GM12878 (cell line): ENCODE measurements around the gene KCNS1. TPM values are rescaled to one million over a fixed set of nuclear protein-coding genes. Genes with fewer than 3 reads are reported as not detected.

Experiments
- ATAC-seq: fragments of 200-7000 bp; cut with Tn5 transposase; 3 replicates; pipeline ENCODE4 v1.9.1; 2020; ENCODE audit warnings: mild to moderate bottlenecking, moderate library complexity
- BruUV-seq: library from RNA; stranded (reverse); fragments of 400-500 nt; replicated peaks from 2 replicates; lab custom pipeline; 2021; lab: Mats Ljungman, UMichigan
- CTCF ChIA-PET: fragments of 300-600 bp; sonication (Branson Sonifier 250); formaldehyde crosslinking; extraction: SDS; loops from one replicate; lab custom pipeline; 2021; ENCODE audit warnings: inconsistent platforms; lab: Yijun Ruan, JAX
- POLR2A ChIA-PET: fragments of 350-600 bp; formaldehyde crosslinking; extraction: SDS; loops from one replicate; lab custom pipeline; 2021; ENCODE audit warnings: inconsistent platforms; lab: Charles Lee
- RAD21 ChIA-PET: fragments of 300-600 bp; sonication (Branson Sonifier 250); formaldehyde crosslinking; loops from one replicate; lab custom pipeline; 2023; ENCODE audit warnings: antibody characterized with exemption; ENCODE audit not compliant: unreplicated experiment; lab: Charles Lee
- SMC1A ChIA-PET: fragments of 300-600 bp; sonication (Branson Sonifier 250); formaldehyde crosslinking; loops from one replicate; lab custom pipeline; 2023; ENCODE audit not compliant: unreplicated experiment, uncharacterized antibody; lab: Charles Lee
- DNase-seq: peaks from one replicate; pipeline ENCODE4 v3.0.0-alpha.2; 2011; ENCODE audit warnings: low read depth, low spot score
- FAIRE-seq: peaks from 3 replicates; lab custom pipeline; 2011; peaks lifted over from hg19 to GRCh38; lab: Jason Lieb, UNC
- H2AFZ ChIP-seq: 2 replicates; pipeline ENCODE4 v1.6.0; 2011; ENCODE audit warnings: low read depth, low read length, control low read depth; ENCODE audit not compliant: control insufficient read depth
- H3K27ac ChIP-seq: 2 replicates; pipeline ENCODE4 v1.5.1; 2011; ENCODE audit warnings: control low read depth; ENCODE audit not compliant: control insufficient read depth, insufficient read depth
- H3K27me3 ChIP-seq, 2 experiments: replicated peaks in 1 of 2; 2 replicates each; pipeline versions ENCODE4 v1.6.0 to v1.6.1; 2011; ENCODE audit warnings: low read length in 1 of 2; ENCODE audit not compliant: control insufficient read depth in 2 of 2, insufficient read depth in 2 of 2
- H3K36me3 ChIP-seq, 2 experiments: 2 replicates each; pipeline ENCODE4 v1.5.1; 2011; ENCODE audit warnings: low read length in 1 of 2; ENCODE audit not compliant: control insufficient read depth in 2 of 2, insufficient read depth in 2 of 2
- H3K4me1 ChIP-seq: 2 replicates; pipeline ENCODE4 v1.6.1; 2011; ENCODE audit warnings: mild to moderate bottlenecking, low read length, moderate library complexity, mixed read lengths; ENCODE audit not compliant: control insufficient read depth, insufficient read depth
- H3K4me2 ChIP-seq: 2 replicates; pipeline ENCODE4 v1.6.0; 2011; ENCODE audit warnings: control low read depth; ENCODE audit not compliant: control insufficient read depth, insufficient read depth
- H3K4me3 ChIP-seq: fragments of 200-600 bp; sonication (generic); 2 replicates; pipeline ENCODE4 v1.5.1; 2016
- H3K79me2 ChIP-seq: 2 replicates; pipeline ENCODE4 v1.6.0; 2011; ENCODE audit warnings: low read length; ENCODE audit not compliant: control insufficient read depth, insufficient read depth
- H3K9ac ChIP-seq: 2 replicates; pipeline ENCODE4 v1.8.0; 2011; ENCODE audit warnings: low read length, control low read depth, mixed read lengths; ENCODE audit not compliant: control insufficient read depth, insufficient read depth
- H3K9me3 ChIP-seq: replicated peaks from 3 replicates; pipeline ENCODE4 v1.5.1; 2011; ENCODE audit warnings: mild to moderate bottlenecking, low read length; ENCODE audit not compliant: control insufficient read depth, insufficient read depth
- H4K20me1 ChIP-seq: 2 replicates; pipeline ENCODE4 v1.6.0; 2011; ENCODE audit not compliant: control insufficient read depth, insufficient read depth
- BHLHE40 ChIP-seq, 2 experiments: fragments of 450-650 bp in 1 of 2; IDR thresholded peaks; 2 replicates each; pipeline ENCODE4 v1.6.1; 2011 to 2017; ENCODE audit warnings: low read depth in 2 of 2, borderline replicate concordance in 1 of 2, improper control_type of control experiment in 1 of 2, low read length in 1 of 2, mild to moderate bottlenecking in 1 of 2
- BMI1 ChIP-seq: fragments of 450-650 bp; IDR thresholded peaks from 2 replicates; pipeline ENCODE4 v1.6.1; 2016; ENCODE audit warnings: mild to moderate bottlenecking, moderate library complexity, borderline replicate concordance
- FOXM1 ChIP-seq: IDR thresholded peaks from 2 replicates; pipeline ENCODE4 v1.6.1; 2012; ENCODE audit warnings: low read depth, mild to moderate bottlenecking, inconsistent platforms, low read length, moderate library complexity
- MLLT1 ChIP-seq: fragments of 450-650 bp; IDR thresholded peaks from 2 replicates; pipeline ENCODE4 v1.6.1; 2016; ENCODE audit warnings: mild to moderate bottlenecking
- NBN ChIP-seq: fragments of 450-650 bp; IDR thresholded peaks from 2 replicates; pipeline ENCODE4 v1.6.1; 2016
- SMAD5 ChIP-seq: IDR thresholded peaks from 2 replicates; pipeline ENCODE4 v1.6.1; 2016; ENCODE audit warnings: antibody characterized with exemption, low read depth
- YY1 ChIP-seq: IDR thresholded peaks from 2 replicates; pipeline ENCODE4 v1.6.1; 2011; ENCODE audit warnings: low read depth, mild to moderate bottlenecking, low read length
- in situ Hi-C: fragments of 300-500 bp; cut with MboI; formaldehyde crosslinking; loops from 9 replicates; pipeline ENCODE4 v1.14.3; 2018; ENCODE audit warnings: mixed read lengths
- intact Hi-C: fragments of 100-400 bp; cut with micrococcal nuclease; formaldehyde crosslinking; loops from one replicate; pipeline ENCODE4 v1.14.2; 2022; ENCODE audit not compliant: unreplicated experiment
- polyA plus RNA-seq, 11 experiments: library from polyadenylated mRNA; depleted of rRNA in 4 of 11; unstranded in 6 of 11; stranded (reverse) in 5 of 11; fragments of >200 nt; fragmentation: Nextera tagmentation in 4 of 11; fragmentation: Illumina TruSeq in 1 of 11; extraction: Ambion mirVana in 4 of 11; extraction: Trizol in 1 of 11; gene quantifications; 1 replicate in 1 of 11; 2 replicates in 10 of 11; pipeline versions ENCODE4 v1.2.1 to v1.2.3, GENCODE V29; 2011 to 2016; ENCODE audit warnings: inconsistent platforms in 2 of 11, missing spikeins in 2 of 11, low read depth in 1 of 11
- total RNA-seq, 4 experiments: library from RNA; depleted of rRNA in 3 of 4; stranded (reverse); fragments of >200 nt in 3 of 4; fragmentation: Illumina TruSeq in 1 of 4; extraction: Trizol in 1 of 4; gene quantifications; 2 replicates each; pipeline versions ENCODE4 v1.2.1 to v1.2.3, GENCODE V29; 2013 to 2021
- TF ChIP-seq, protein P1 (sequence below): IDR thresholded peaks from 2 replicates; pipeline ENCODE4 v1.6.1; 2011; ENCODE audit warnings: borderline replicate concordance, low read depth, mild to moderate bottlenecking, moderate library complexity, low read length; ENCODE audit not compliant: insufficient read depth, poor library complexity, severe bottlenecking
- TF ChIP-seq, protein P2 (sequence below): fragments of 450-650 bp; IDR thresholded peaks from 2 replicates; pipeline ENCODE4 v1.6.1; 2017; ENCODE audit warnings: mild to moderate bottlenecking
- TF ChIP-seq, protein P3 (sequence below): fragments of 450-650 bp; IDR thresholded peaks from 2 replicates; pipeline ENCODE4 v1.6.1; 2016; ENCODE audit warnings: mild to moderate bottlenecking, moderate library complexity, borderline replicate concordance
- TF ChIP-seq, protein P4 (sequence below): fragments of 450-650 bp; IDR thresholded peaks from 2 replicates; pipeline ENCODE4 v1.6.1; 2017; ENCODE audit warnings: mild to moderate bottlenecking, low read depth, inconsistent platforms; ENCODE audit not compliant: poor library complexity, severe bottlenecking

The KCNS1 gene
- total and polyA plus RNA-seq, 10 of the 15 experiments (the other 5 are each of a cell fraction or from before 2014, with no cell fraction given): not detected

DNA sequence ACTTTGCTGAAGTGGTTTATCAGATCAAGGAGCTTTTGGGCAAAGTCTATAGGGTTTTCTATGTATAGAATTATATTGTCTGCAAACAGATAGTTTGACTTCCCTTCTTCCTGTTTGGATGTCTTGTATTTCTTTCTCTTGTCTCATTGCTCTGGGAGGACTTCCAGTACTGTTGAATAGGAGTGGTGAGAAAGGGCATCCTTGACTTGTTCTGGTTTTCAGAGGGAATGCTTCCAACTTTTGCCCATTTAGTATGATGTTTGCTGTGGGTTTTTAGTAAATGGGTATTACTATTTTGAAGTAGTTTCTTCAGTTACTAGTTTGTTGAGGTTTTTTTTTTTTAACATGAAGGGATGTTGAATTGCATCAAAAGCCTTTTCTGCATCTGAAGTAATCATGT lies 36.1 kb downstream of the KCNS1 start:
- no peaks in the 10 kb centered on the region for H3K4me1 ChIP-seq
- ChIA-PET CTCF (interaction anchor here (1.0 to 5.4 kb wide), 8 partner anchors 11 to 48 kb away, joined by 3 to 30 read pairs (median 7); no protein-coding TSS in a partner anchor), RAD21 (interaction anchor here (1.2 kb wide), 2 partner anchors 21 to 31 kb away, joined by 3 to 4 read pairs; no protein-coding TSS in a partner anchor), POLR2A (interaction anchor here (1.2 to 1.3 kb wide), 2 partner anchors 14 to 20 kb away, joined by 3 to 6 read pairs; no protein-coding TSS in a partner anchor), SMC1A (interaction anchor here (1.0 to 2.1 kb wide), 4 partner anchors 7 to 30 kb away, joined by 3 to 6 read pairs (median 4); no protein-coding TSS in a partner anchor)
- FAIRE-seq (no peak), DNase-seq (no peak), ATAC-seq (no peak)
- no peak overlapping the region for H2AFZ ChIP-seq
- intact Hi-C loops (no loop called here), in situ Hi-C loops (no loop called here)
- no peaks in the 10 kb centered on the region; the same call in 1 of the 2 replicates for H4K20me1 ChIP-seq
- BruUV-seq: no TSS peak
- H3K4me3 ChIP-seq: no peak overlapping the region
- H3K9ac ChIP-seq: no peak overlapping the region
- no peaks in the 10 kb centered on the region for H3K9me3 ChIP-seq
- H3K79me2 ChIP-seq: peaks cover 14% of the 10 kb centered on the region
- H3K4me2 ChIP-seq: no peak overlapping the region
- H3K27ac ChIP-seq: no peak overlapping the region
- H3K27me3 ChIP-seq: no peaks in the 10 kb centered on the region
- peaks cover 1 to 18% of the 10 kb centered on the region in 2 experiments; a peak in 3 of 4 replicates for H3K36me3 ChIP-seq
- TF ChIP-seq SMAD5 (no peak), MLLT1 (no peak), FOXM1 (no peak), YY1 (no peak), BHLHE40 (IDR thresholded peaks at IDR 0.05; ENCODE audit: borderline replicate concordance in 1 of 2, low read depth in 2 of 2, low read length in 1 of 2) (no peak), NBN (no peak), BMI1 (no peak)
- TF ChIP-seq, protein P1, sequence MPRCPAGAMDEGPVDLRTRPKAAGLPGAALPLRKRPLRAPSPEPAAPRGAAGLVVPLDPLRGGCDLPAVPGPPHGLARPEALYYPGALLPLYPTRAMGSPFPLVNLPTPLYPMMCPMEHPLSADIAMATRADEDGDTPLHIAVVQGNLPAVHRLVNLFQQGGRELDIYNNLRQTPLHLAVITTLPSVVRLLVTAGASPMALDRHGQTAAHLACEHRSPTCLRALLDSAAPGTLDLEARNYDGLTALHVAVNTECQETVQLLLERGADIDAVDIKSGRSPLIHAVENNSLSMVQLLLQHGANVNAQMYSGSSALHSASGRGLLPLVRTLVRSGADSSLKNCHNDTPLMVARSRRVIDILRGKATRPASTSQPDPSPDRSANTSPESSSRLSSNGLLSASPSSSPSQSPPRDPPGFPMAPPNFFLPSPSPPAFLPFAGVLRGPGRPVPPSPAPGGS: no peak
- TF ChIP-seq, protein P2, sequence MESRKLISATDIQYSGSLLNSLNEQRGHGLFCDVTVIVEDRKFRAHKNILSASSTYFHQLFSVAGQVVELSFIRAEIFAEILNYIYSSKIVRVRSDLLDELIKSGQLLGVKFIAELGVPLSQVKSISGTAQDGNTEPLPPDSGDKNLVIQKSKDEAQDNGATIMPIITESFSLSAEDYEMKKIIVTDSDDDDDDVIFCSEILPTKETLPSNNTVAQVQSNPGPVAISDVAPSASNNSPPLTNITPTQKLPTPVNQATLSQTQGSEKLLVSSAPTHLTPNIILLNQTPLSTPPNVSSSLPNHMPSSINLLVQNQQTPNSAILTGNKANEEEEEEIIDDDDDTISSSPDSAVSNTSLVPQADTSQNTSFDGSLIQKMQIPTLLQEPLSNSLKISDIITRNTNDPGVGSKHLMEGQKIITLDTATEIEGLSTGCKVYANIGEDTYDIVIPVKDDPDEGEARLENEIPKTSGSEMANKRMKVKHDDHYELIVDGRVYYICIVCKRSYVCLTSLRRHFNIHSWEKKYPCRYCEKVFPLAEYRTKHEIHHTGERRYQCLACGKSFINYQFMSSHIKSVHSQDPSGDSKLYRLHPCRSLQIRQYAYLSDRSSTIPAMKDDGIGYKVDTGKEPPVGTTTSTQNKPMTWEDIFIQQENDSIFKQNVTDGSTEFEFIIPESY: no peak
- TF ChIP-seq, protein P3, sequence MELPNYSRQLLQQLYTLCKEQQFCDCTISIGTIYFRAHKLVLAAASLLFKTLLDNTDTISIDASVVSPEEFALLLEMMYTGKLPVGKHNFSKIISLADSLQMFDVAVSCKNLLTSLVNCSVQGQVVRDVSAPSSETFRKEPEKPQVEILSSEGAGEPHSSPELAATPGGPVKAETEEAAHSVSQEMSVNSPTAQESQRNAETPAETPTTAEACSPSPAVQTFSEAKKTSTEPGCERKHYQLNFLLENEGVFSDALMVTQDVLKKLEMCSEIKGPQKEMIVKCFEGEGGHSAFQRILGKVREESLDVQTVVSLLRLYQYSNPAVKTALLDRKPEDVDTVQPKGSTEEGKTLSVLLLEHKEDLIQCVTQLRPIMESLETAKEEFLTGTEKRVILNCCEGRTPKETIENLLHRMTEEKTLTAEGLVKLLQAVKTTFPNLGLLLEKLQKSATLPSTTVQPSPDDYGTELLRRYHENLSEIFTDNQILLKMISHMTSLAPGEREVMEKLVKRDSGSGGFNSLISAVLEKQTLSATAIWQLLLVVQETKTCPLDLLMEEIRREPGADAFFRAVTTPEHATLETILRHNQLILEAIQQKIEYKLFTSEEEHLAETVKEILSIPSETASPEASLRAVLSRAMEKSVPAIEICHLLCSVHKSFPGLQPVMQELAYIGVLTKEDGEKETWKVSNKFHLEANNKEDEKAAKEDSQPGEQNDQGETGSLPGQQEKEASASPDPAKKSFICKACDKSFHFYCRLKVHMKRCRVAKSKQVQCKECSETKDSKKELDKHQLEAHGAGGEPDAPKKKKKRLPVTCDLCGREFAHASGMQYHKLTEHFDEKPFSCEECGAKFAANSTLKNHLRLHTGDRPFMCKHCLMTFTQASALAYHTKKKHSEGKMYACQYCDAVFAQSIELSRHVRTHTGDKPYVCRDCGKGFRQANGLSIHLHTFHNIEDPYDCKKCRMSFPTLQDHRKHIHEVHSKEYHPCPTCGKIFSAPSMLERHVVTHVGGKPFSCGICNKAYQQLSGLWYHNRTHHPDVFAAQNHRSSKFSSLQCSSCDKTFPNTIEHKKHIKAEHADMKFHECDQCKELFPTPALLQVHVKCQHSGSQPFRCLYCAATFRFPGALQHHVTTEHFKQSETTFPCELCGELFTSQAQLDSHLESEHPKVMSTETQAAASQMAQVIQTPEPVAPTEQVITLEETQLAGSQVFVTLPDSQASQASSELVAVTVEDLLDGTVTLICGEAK: no peak
- TF ChIP-seq, protein P4, sequence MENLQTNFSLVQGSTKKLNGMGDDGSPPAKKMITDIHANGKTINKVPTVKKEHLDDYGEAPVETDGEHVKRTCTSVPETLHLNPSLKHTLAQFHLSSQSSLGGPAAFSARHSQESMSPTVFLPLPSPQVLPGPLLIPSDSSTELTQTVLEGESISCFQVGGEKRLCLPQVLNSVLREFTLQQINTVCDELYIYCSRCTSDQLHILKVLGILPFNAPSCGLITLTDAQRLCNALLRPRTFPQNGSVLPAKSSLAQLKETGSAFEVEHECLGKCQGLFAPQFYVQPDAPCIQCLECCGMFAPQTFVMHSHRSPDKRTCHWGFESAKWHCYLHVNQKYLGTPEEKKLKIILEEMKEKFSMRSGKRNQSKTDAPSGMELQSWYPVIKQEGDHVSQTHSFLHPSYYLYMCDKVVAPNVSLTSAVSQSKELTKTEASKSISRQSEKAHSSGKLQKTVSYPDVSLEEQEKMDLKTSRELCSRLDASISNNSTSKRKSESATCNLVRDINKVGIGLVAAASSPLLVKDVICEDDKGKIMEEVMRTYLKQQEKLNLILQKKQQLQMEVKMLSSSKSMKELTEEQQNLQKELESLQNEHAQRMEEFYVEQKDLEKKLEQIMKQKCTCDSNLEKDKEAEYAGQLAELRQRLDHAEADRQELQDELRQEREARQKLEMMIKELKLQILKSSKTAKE: no peak
